Measurements from ENCODE around the gene TDRD7.
"Not testable (repeated sequence)": the region's sequence is repeated elsewhere in the genome, so short reads cannot be mapped to it uniquely, and the experiment has no call there.

Gene TDRD7

DNA sequence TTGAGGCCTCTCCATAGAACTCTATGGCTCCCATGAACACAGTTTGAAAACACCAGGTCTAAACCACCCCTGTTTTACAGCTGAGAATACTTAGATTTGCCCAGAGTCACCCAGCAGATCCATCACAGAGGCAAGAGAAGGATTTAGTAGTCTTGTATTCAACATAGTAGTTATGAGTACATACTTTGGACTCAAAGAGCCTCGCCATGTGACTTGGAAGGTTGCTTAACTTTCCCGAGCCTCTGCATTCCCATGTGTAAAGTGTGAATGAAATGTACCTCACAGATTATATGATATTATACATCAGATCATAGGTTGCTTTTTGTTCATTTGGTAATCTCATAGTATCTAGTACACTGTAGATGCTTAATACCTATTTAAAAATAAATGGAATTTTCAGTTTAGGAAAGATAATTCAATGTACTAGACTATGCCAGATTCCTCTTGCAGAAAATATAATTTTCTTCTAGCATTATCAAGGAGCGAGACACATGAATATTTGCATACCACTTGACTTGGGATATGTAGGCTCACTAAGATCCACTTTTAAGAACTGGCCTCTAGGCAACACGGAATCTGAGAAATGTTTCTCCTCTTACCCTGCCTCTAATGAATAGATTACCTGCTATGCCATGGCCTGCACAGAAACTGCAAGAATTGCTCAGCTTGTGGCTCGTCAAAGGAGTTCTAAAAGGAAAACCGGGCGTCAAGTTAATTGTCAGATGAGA is 18.6 kb downstream of the TDRD7 start:
- no peak overlapping the region for H3K27ac Mint-ChIP-seq
- H3K4me1 Mint-ChIP-seq, result peaks cover 7% of the 10 kb centered on the region
- no peak overlapping the region for H3K4me3 Mint-ChIP-seq
- no peaks in the 10 kb centered on the region for H3K9me3 Mint-ChIP-seq
- no peak for DNase-seq (ENCODE audit: low spot score in 2 of 2)
- ATAC-seq, result no peak
- H3K36me3 Mint-ChIP-seq, result peaks cover 34% of the 10 kb centered on the region

DNA sequence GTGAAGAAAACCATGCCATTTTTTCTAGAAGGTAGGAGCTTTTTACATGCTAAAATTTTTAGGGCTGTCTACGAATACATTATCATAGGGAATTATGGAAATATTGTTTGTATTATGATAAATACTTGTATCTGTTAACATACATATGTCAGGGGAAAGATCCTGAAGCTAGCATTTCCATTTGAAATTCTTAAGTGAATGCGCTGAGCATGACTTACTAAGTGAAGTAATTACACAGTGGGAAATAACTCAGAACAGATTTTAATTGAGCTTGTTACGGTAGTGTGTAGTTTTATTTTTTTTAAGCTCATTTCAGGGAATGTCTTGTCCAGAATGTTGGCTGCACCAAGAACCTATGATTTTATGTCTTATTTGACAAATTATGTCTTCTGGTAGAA is 19.1 kb downstream of the TDRD7 start:
- H3K36me3 Mint-ChIP-seq, result peaks cover 40% of the 10 kb centered on the region
- H3K9me3 Mint-ChIP-seq, result no peaks in the 10 kb centered on the region
- peak overlapping the region; percentile 4 for H3K27ac Mint-ChIP-seq
- H3K4me1 Mint-ChIP-seq, result peaks cover 7% of the 10 kb centered on the region
- H3K4me3 Mint-ChIP-seq, result no peak overlapping the region
- no peak for ATAC-seq
- DNase-seq (ENCODE audit: low spot score in 2 of 2), result no peak

DNA sequence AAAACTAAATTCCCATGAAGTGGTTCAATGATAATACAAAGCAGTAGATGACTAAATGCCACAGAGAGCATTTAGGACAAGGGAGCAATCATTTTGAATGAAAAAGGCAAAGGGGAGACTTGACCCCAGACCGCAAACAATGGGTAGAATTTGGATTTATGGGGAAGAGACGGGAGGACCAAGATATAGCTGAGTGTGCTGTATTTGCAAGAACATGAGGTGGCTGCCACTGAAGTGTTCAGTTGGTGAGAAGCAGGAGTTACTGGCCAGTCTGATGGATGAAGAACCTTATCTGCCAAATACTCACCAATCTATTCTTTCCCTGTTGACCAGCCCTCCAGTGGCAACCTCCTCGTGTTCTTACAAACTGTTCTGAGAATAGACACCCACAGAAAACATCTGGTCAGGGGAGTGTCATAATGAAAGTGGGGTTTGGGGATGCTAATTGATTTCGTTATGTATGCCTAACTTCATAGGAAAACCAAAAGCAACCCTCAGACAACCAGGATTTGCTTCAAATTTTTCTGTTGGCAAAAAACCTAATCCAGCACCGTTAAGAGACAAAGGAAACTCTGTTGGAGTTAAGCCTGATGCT is 19.8 kb downstream of the TDRD7 start:
- no peaks in the 10 kb centered on the region for H3K9me3 Mint-ChIP-seq
- ATAC-seq (peak; percentile 74), DNase-seq (ENCODE audit: low spot score in 2 of 2) (peak in 1 of 2 donors; percentile 54)
- peaks cover 7% of the 10 kb centered on the region for H3K4me1 Mint-ChIP-seq
- peaks cover 46% of the 10 kb centered on the region for H3K36me3 Mint-ChIP-seq
- H3K4me3 Mint-ChIP-seq, result no peak overlapping the region
- H3K27ac Mint-ChIP-seq, result peak overlapping the region; percentile 4

DNA sequence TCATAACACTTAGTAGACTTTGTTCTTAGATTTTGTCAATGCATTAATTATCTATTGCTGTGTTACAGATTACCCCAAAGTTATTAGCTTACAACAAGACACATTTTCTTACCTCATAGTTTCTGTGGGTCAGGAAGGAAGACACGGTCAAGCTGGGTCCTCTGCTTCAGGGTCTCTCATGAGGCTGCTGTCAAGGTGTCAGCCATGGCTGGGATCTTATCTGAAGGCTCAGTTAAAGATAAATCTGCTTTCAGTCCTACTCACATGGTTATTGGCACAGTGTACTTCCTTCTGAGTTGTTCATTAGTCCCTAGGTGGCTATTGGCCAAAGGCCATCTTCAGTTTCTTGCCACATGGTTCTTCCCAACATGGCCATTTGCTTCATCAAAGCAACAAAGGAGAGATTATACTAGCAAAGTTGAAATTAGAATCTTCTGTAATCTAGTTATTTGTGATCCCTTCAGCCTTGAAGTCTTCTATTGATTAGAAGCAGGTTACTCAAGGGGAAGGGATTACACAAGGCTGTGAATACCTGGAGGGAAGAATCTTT is 25.2 kb downstream of the TDRD7 start:
- Mint-ChIP-seq H3K4me1 (no peaks in the 10 kb centered on the region), H3K36me3 (peaks cover 31% of the 10 kb centered on the region), H3K27ac (no peak overlapping the region), H3K9me3 (no peaks in the 10 kb centered on the region), H3K4me3 (no peak overlapping the region)
- no peak for DNase-seq (ENCODE audit: low spot score in 2 of 2)
- no peak for ATAC-seq

DNA sequence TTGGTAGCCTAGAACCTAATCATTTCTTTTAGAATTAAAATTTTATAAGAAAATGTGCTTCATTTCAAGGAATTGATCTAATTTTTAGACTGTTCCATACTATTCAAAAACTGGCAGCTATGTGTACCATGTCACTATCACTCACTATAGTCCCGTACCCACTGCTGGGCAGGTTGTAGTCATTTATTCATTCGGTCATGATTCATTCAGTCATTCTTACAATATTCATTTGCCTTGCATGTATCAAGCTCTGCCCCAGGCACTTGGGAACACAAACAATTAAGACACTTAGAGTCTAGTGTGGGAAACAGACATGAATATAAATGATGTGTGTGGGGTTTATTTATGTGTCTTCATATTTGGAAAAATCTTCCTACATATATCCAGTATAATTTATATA is 26.4 kb downstream of the TDRD7 start:
- Mint-ChIP-seq H3K27ac (no peak overlapping the region), H3K4me1 (no peaks in the 10 kb centered on the region), H3K9me3 (no peaks in the 10 kb centered on the region), H3K4me3 (no peak overlapping the region), H3K36me3 (peaks cover 28% of the 10 kb centered on the region)
- ATAC-seq, result no peak
- no peak for DNase-seq (ENCODE audit: low spot score in 2 of 2)

DNA sequence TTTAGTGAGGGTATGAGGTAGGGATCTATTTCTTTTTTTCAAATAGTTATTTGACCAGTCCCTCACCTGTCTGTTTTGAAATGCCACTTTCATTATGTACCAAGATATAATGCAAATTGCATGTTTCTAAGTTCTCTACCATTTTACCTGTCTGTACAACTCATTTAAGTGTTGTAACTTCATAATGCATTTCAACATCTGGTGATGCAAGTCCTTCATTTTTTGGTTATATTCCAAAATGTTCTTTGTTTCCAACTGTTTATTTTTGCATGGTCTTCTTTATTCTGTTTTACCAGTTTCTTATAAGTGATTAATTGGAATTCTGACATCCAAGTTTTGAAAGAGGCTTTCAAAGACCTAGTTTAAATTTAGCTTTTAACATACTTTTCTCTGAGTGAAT is 26.8 kb downstream of the TDRD7 start:
- Mint-ChIP-seq H3K4me1 (no peaks in the 10 kb centered on the region), H3K4me3 (no peak overlapping the region), H3K36me3 (peaks cover 24% of the 10 kb centered on the region), H3K27ac (no peak overlapping the region), H3K9me3 (no peaks in the 10 kb centered on the region)
- DNase-seq (ENCODE audit: low spot score in 2 of 2) (no peak), ATAC-seq (no peak)

DNA sequence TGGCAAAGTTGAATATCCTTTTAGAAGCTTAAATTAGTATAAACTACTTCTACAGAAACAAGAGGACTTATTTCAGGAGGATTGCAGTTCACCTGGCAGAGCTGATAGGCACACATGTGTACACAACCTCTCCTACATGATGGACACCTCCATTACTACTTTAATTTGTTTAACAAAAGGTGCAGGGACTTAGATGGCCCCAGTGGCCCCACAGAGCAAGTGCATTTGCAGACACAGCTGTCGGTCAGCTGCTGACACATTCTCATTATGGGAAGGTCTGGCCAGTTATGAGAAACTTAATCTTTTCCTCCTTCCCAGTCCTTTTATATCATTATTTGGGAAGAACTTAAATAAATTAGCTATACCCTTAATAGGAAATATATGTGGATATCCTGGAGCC is 28.3 kb downstream of the TDRD7 start:
- ATAC-seq, result no peak
- Mint-ChIP-seq H3K4me1 (no peaks in the 10 kb centered on the region), H3K4me3 (no peak overlapping the region), H3K9me3 (no peaks in the 10 kb centered on the region), H3K27ac (no peak overlapping the region), H3K36me3 (peaks cover 21% of the 10 kb centered on the region)
- DNase-seq (ENCODE audit: low spot score in 2 of 2), result no peak

DNA sequence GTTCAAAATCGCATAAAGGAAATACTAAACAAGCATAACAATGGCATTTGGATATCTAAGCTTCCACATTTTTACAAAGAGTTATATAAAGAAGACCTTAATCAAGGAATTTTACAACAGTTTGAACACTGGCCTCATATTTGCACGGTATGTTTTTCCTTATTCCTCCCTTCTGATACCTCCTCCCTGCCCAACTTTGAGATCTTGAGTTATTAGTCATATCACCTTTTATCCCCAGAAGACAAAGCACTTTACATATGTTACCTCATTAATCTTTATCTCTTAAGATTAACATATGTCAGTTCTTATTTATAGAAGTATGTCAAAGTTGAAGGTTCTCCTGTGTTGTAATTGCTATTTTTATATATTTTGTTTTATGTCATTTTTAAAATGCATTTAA is 29.8 kb downstream of the TDRD7 start:
- no peak for ATAC-seq
- Mint-ChIP-seq H3K36me3 (peaks cover 9% of the 10 kb centered on the region), H3K4me3 (no peak overlapping the region), H3K4me1 (no peaks in the 10 kb centered on the region), H3K9me3 (no peaks in the 10 kb centered on the region), H3K27ac (no peak overlapping the region)
- DNase-seq (ENCODE audit: low spot score in 2 of 2), result no peak

DNA sequence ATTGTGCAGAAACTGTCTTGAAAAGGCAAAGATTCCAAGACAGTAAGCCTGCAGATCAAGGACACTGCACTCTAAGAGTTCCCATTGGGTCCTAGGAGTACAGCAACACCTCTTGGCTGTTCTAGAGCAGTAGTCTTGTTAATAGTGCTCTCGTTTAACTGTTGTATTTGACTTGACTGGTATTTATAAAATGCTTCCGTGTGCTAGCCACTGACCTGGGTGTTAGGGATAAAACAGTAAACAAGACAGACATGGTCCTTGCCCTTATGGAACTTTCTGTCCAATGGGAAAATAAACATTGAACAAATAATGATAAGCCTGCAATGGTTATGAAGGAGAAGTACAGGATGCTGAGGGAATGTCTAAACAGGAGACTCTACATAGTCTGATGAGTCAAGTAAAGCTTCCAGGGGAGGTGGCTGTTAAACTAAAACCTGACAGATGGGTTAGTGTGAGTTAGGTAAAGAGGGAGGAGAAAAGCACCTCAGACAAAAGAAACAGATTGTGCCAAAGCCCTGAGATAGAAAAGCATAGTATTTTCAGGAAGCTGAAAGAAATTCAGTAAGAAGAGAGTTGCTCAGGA is 33.3 kb downstream of the TDRD7 start:
- H3K27ac Mint-ChIP-seq, result no peak overlapping the region
- ATAC-seq, result no peak
- H3K9me3 Mint-ChIP-seq, result no peaks in the 10 kb centered on the region
- no peak overlapping the region for H3K4me3 Mint-ChIP-seq
- no peaks in the 10 kb centered on the region for H3K4me1 Mint-ChIP-seq
- DNase-seq (ENCODE audit: low spot score in 2 of 2), result no peak
- peaks cover 5% of the 10 kb centered on the region for H3K36me3 Mint-ChIP-seq

DNA sequence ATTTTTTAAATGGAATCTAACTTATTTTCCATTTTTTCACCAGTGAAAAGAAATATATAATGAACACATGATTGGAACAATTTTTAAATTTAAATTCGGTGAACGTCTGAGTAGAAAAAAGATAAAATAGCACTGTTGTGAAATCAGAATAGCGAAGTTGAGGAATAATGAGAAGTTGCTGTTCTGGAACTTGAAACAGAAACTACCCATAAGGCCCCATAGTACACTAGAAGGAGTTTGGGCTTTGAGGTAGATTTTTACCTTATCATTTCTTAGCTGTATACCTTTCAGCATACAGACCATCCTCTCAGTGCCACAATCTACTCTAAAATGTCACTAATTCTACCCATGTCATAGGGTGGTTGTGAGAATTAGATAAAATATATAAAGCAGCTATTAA is 35.1 kb downstream of the TDRD7 start:
- peaks cover 5% of the 10 kb centered on the region for H3K36me3 Mint-ChIP-seq
- ATAC-seq (no peak), DNase-seq (ENCODE audit: low spot score in 2 of 2) (no peak)
- no peaks in the 10 kb centered on the region for H3K4me1 Mint-ChIP-seq
- no peak overlapping the region for H3K27ac Mint-ChIP-seq
- H3K4me3 Mint-ChIP-seq, result no peak overlapping the region
- no peaks in the 10 kb centered on the region for H3K9me3 Mint-ChIP-seq

DNA sequence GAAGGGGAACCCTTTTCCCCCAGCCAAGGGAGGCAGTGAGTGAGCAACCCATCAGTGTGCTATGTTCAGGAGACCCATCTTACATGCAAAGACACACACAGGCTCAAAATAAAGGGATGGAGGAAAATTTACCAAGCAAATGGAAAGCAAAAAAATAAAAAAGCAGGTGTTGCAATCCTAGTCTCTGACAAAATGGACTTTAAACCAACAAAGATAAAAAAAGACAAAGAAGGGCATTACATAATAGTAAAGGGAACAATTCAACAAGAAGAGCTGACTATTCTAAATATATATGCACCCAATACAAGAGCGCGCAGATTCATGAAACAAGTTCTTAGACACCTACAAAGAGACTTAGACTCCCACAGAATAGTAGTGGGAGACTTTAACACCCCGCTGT is 41.7 kb downstream of the TDRD7 start:
- DNase-seq (ENCODE audit: low spot score in 2 of 2); H3K4me1 Mint-ChIP-seq; H3K4me3 Mint-ChIP-seq; ATAC-seq; H3K9me3 Mint-ChIP-seq; H3K27ac Mint-ChIP-seq; H3K36me3 Mint-ChIP-seq: not testable (repeated sequence)

DNA sequence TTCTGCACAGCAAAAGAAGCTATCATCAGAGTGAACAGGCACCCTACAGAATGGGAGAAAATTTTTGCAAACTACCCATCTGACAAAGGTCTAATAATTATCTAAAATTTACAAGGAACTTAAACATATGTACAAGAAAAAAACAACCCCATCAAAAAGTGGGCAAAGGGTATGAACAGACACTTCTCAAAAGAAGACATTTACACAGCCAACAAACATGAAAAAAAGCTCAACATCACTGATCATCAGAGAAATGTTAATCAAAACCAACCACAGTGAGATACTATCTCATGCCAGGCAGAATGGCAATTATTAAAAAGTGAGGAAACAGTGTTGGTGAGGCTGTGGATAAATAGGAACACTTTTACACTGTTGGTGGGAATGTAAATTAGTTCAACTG is 44.9 kb downstream of the TDRD7 start:
- not testable (repeated sequence) for ATAC-seq; H3K9me3 Mint-ChIP-seq; DNase-seq (ENCODE audit: low spot score in 2 of 2); H3K4me3 Mint-ChIP-seq; H3K27ac Mint-ChIP-seq; H3K4me1 Mint-ChIP-seq; H3K36me3 Mint-ChIP-seq

DNA sequence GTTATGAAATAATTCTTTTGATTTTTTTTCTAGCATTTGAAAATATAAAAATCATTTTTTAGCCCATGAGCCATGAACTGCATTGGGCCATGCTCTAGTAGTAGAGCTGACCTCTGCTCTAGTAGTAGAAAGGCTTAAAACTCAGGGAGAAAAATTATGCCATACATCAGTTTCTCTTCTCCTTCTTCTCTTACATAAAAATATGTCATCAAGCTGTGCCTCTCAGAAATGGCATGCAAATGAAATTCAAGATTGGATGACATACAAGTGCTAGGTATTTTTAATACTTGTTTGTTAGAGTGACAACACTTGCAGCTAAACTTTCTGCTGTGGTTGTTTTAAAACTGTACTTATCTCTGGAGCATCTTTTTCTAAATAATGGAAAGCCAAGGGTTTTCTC is 47.4 kb downstream of the TDRD7 start:
- Mint-ChIP-seq H3K4me3 (no peak overlapping the region), H3K27ac (no peak overlapping the region), H3K36me3 (no peaks in the 10 kb centered on the region), H3K4me1 (no peaks in the 10 kb centered on the region), H3K9me3 (peaks cover 4% of the 10 kb centered on the region)
- DNase-seq (ENCODE audit: low spot score in 2 of 2) (no peak), ATAC-seq (no peak)

DNA sequence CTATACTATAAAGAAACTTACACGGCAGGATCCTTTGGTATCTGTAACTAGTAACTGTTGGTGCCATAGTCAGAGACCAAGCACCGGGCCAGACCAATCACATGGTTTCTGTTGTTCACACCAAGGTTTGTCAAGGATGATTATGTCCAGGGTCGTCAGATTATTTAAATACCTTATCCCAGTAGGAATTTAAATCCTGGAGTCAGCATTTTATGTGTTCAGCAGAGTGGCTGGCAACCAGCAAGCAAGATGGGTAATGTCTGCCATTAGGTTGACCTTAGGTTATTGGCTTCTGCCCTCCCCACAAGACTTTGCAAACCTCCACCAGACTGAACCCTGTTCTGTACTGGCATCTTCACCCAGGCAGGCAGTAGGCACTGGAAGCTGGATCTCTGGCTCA is 50.3 kb downstream of the TDRD7 start:
- Mint-ChIP-seq H3K4me3 (no peak overlapping the region), H3K4me1 (no peaks in the 10 kb centered on the region), H3K36me3 (peaks cover 5% of the 10 kb centered on the region), H3K27ac (no peak overlapping the region), H3K9me3 (no peaks in the 10 kb centered on the region)
- no peak for DNase-seq (ENCODE audit: low spot score in 2 of 2)
- no peak for ATAC-seq

DNA sequence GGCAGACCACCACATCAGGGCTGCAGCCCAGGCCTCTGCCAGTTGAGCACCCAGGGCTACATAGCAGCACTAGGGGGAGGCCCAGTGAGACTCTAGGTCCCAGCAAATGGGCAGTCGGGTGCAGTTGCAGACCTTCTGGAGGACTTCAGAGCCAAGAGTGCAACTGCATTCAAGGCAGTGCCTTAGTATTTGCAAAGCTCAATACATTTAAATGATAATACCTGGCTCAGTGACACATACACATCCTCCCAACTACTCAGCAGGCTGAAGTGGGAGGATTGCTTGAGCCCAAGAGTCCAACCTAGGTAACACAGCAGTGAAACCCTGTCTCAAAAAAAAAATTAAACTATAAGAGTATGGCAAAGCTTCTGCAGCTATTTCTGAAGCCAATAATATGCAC is 51.0 kb downstream of the TDRD7 start:
- Mint-ChIP-seq H3K4me1 (no peaks in the 10 kb centered on the region), H3K27ac (no peak overlapping the region)
- no peak for ATAC-seq

More for the DNA sequence above, 51.0 kb downstream of the TDRD7 start:
- Mint-ChIP-seq H3K4me3 (no peak overlapping the region), H3K36me3 (peaks cover 5% of the 10 kb centered on the region), H3K9me3 (no peaks in the 10 kb centered on the region)
- no peak for DNase-seq (ENCODE audit: low spot score in 2 of 2)
